Thoracic aorta (tissue), 2 donors: ENCODE measurements around the gene BCL2. TPM values are rescaled to one million over a fixed set of nuclear protein-coding genes. Genes with fewer than 3 reads are reported as not detected.

Experiments
- ATAC-seq: fragments of 150-250 bp; one replicate; pipeline ENCODE4 v1.8.0; 2017; ENCODE audit warnings: low read depth; ENCODE audit not compliant: insufficient number of reproducible peaks, low FRiP score
- DNase-seq: peaks from one replicate; pipeline ENCODE4 v3.0.0-alpha.2; 2020; ENCODE audit warnings: low spot score
- H3K27ac ChIP-seq, 2 donors: fragments of 200-600 bp; sonication (generic); 1 replicate in 1 of 2; 2 replicates in 1 of 2; pipeline ENCODE4 v1.5.1; 2016; ENCODE audit warnings: mild to moderate bottlenecking in 2 of 2, moderate library complexity in 2 of 2
- H3K27me3 ChIP-seq: fragments of 200-600 bp; sonication (generic); replicated peaks from 2 replicates; pipeline ENCODE4 v1.6.0; 2016; ENCODE audit warnings: mild to moderate bottlenecking; ENCODE audit not compliant: insufficient read depth
- H3K36me3 ChIP-seq: fragments of 200-600 bp; sonication (generic); one replicate; pipeline ENCODE4 v1.5.1; 2016
- H3K4me1 ChIP-seq, 2 donors: fragments of 200-600 bp; sonication (generic); 1 replicate in 1 of 2; 2 replicates in 1 of 2; pipeline versions ENCODE4 v1.5.1 to v1.6.0; 2016; ENCODE audit warnings: low read depth in 2 of 2, mild to moderate bottlenecking in 1 of 2; ENCODE audit not compliant: control insufficient read depth in 1 of 2
- H3K4me3 ChIP-seq: fragments of 200-600 bp; sonication (generic); 2 replicates; pipeline ENCODE4 v1.5.1; 2016; ENCODE audit warnings: mild to moderate bottlenecking
- H3K9me3 ChIP-seq: fragments of 200-600 bp; sonication (generic); 2 replicates; pipeline ENCODE4 v1.5.1; 2016
- CTCF ChIP-seq: fragments of 200-600 bp; sonication (generic); IDR thresholded peaks from one replicate; pipeline ENCODE4 v1.5.1; 2019; ENCODE audit warnings: antibody characterized with exemption
- total RNA-seq, 2 donors: library from RNA; depleted of rRNA; stranded (reverse); fragments of >200 nt; gene quantifications; one replicate each; pipeline versions ENCODE4 v1.1.0 to v1.2.3, GENCODE V29; 2016

BCL2 gene
- total RNA-seq, 2 donors from 2014 or later: 22.9 to 29.3 TPM

- H3K27ac ChIP-seq: no peak overlapping the region
- H3K4me3 ChIP-seq: no peak overlapping the region
- no peaks in the 10 kb centered on the region for H3K36me3 ChIP-seq
- no peaks in the 10 kb centered on the region for H3K27me3 ChIP-seq
- no peaks in the 10 kb centered on the region for H3K9me3 ChIP-seq
- peaks cover 0 to 5% of the 10 kb centered on the region in 2 donors for H3K4me1 ChIP-seq
- no peak for TF ChIP-seq CTCF
- no peak for DNase-seq
- no peak for ATAC-seq
Observed at GRCh38 chr18:63168287-63168686, 151.3 kb downstream of the BCL2 start.

- no peaks in the 10 kb centered on the region for H3K27me3 ChIP-seq
- no peaks in the 10 kb centered on the region for H3K36me3 ChIP-seq
- H3K4me1 ChIP-seq: peaks cover 12 to 13% of the 10 kb centered on the region in 2 donors
- no peak for TF ChIP-seq CTCF
- H3K4me3 ChIP-seq: no peak overlapping the region
- no peak for DNase-seq
- H3K27ac ChIP-seq: no peak overlapping the region
- no peaks in the 10 kb centered on the region for H3K9me3 ChIP-seq
- no peak for ATAC-seq
Observed at GRCh38 chr18:63166142-63166541, 153.4 kb downstream of the BCL2 start.

GRCh38 chr18:63164396-63164795 is 155.2 kb downstream of the BCL2 start:
- H3K36me3 ChIP-seq: no peaks in the 10 kb centered on the region
- no peak overlapping the region for H3K4me3 ChIP-seq
- ATAC-seq: no peak
- H3K27ac ChIP-seq: no peak overlapping the region
- no peaks in the 10 kb centered on the region for H3K9me3 ChIP-seq
- no peak for DNase-seq
- H3K27me3 ChIP-seq: no peaks in the 10 kb centered on the region
- peaks cover 30 to 31% of the 10 kb centered on the region in 2 donors for H3K4me1 ChIP-seq
- TF ChIP-seq CTCF: no peak

GRCh38 chr18:63162271-63163014 is 157.1 kb downstream of the BCL2 start:
- ATAC-seq (no peak), DNase-seq (no peak)
- no peaks in the 10 kb centered on the region for H3K9me3 ChIP-seq
- no peaks in the 10 kb centered on the region for H3K36me3 ChIP-seq
- no peak for TF ChIP-seq CTCF
- peak overlapping the region; percentile 74 to 83 for H3K27ac ChIP-seq
- H3K27me3 ChIP-seq: no peaks in the 10 kb centered on the region
- no peak overlapping the region for H3K4me3 ChIP-seq
- H3K4me1 ChIP-seq: peaks cover 42 to 50% of the 10 kb centered on the region in 2 donors

GRCh38 chr18:63161761-63162195 is 157.8 kb downstream of the BCL2 start:
- DNase-seq (peak; percentile 68), ATAC-seq (peak; percentile 78)
- peak overlapping the region; percentile 74 to 83 for H3K27ac ChIP-seq
- no peaks in the 10 kb centered on the region for H3K9me3 ChIP-seq
- H3K4me3 ChIP-seq: peak overlapping the region; percentile 18
- peaks cover 43 to 57% of the 10 kb centered on the region in 2 donors for H3K4me1 ChIP-seq
- no peaks in the 10 kb centered on the region for H3K27me3 ChIP-seq
- no peaks in the 10 kb centered on the region for H3K36me3 ChIP-seq
- TF ChIP-seq CTCF: no peak
